NT2/D1 (cell line): Measurements from ENCODE around the gene OBI1.

Experiments used
- DNase-seq: peaks from one replicate; pipeline ENCODE4 v3.0.0-alpha.2; 2011; ENCODE audit warnings: low read depth, low spot score
- H3K27me3 ChIP-seq: 2 replicates; pipeline ENCODE4 v1.6.0; 2011; ENCODE audit warnings: mild to moderate bottlenecking; ENCODE audit not compliant: insufficient read length, insufficient read depth
- H3K36me3 ChIP-seq: 2 replicates; pipeline ENCODE4 v1.6.1; 2011; ENCODE audit warnings: mild to moderate bottlenecking, low read length, mixed read lengths; ENCODE audit not compliant: insufficient read depth, insufficient read length
- H3K4me1 ChIP-seq: 2 replicates; pipeline ENCODE4 v1.5.1; 2011; ENCODE audit not compliant: insufficient read depth, insufficient read length
- H3K4me3 ChIP-seq: 2 replicates; pipeline ENCODE4 v1.5.1; 2011; ENCODE audit warnings: low read depth; ENCODE audit not compliant: insufficient read length
- H3K9ac ChIP-seq: 2 replicates; pipeline ENCODE4 v1.6.0; 2011; ENCODE audit warnings: low read depth; ENCODE audit not compliant: insufficient read length
- H3K9me3 ChIP-seq: 2 replicates; pipeline ENCODE4 v1.5.1; 2011; ENCODE audit warnings: mild to moderate bottlenecking, low read length; ENCODE audit not compliant: insufficient read depth
- SUZ12 ChIP-seq: IDR thresholded peaks from 2 replicates; pipeline ENCODE4 v1.6.1; 2011; ENCODE audit not compliant: insufficient read length, insufficient read depth; ENCODE audit errors: extremely low read depth
- YY1 ChIP-seq: IDR thresholded peaks from 2 replicates; pipeline ENCODE4 v1.6.1; 2011; ENCODE audit not compliant: insufficient read length, insufficient read depth
- ZNF274 ChIP-seq: IDR thresholded peaks from 2 replicates; pipeline ENCODE4 v1.6.1; 2011; ENCODE audit warnings: mild to moderate bottlenecking, low read depth, low read length

Gene OBI1

GRCh38 chr13:78606471-78607408 lies 52.2 kb downstream of the OBI1 start:
- no peak overlapping the region for H3K4me3 ChIP-seq
- TF ChIP-seq ZNF274 (no peak), SUZ12 (peak; percentile 62)
- H3K9ac ChIP-seq, result no peak overlapping the region
- H3K9me3 ChIP-seq, result no peaks in the 10 kb centered on the region
- no peak for DNase-seq
- peaks cover 97% of the 10 kb centered on the region for H3K27me3 ChIP-seq
- H3K4me1 ChIP-seq, result peaks cover 8% of the 10 kb centered on the region
- H3K36me3 ChIP-seq, result no peaks in the 10 kb centered on the region

- H3K4me1 ChIP-seq, result peaks cover 10% of the 10 kb centered on the region
- DNase-seq, result no peak
- no peaks in the 10 kb centered on the region for H3K36me3 ChIP-seq
- no peak overlapping the region for H3K4me3 ChIP-seq
- no peak overlapping the region for H3K9ac ChIP-seq
- H3K27me3 ChIP-seq, result peaks cover 96% of the 10 kb centered on the region
- no peak for TF ChIP-seq SUZ12
- TF ChIP-seq YY1, result no peak
- TF ChIP-seq ZNF274, result no peak
- no peaks in the 10 kb centered on the region for H3K9me3 ChIP-seq
Measured at GRCh38 chr13:78604782-78605611, 54.0 kb downstream of the OBI1 start.

- Histone ChIP-seq H3K36me3 (no peaks in the 10 kb centered on the region), H3K9me3 (no peaks in the 10 kb centered on the region), H3K9ac (peak within 1 kb of the TSS; percentile 42), H3K27me3 (peaks cover 96% of the 10 kb centered on the region), H3K4me1 (peaks cover 10% of the 10 kb centered on the region), H3K4me3 (peak within 1 kb of the TSS; percentile 39)
- TF ChIP-seq ZNF274 (no peak), SUZ12 (peak; percentile 86), YY1 (no peak)
- DNase-seq, result no peak
Measured at GRCh38 chr13:78603240-78603957, 55.6 kb downstream of the OBI1 start, which contains the start of gene POU4F1. Gene POU4F1, minus strand, starts transcription at chr13:78603552. Its CDS starts 226 bp downstream, at chr13:78603326.

- no peak for TF ChIP-seq YY1
- TF ChIP-seq SUZ12, result no peak
- TF ChIP-seq ZNF274, result no peak
- no peaks in the 10 kb centered on the region for H3K9me3 ChIP-seq
- no peaks in the 10 kb centered on the region for H3K36me3 ChIP-seq
- H3K27me3 ChIP-seq, result peaks cover 96% of the 10 kb centered on the region
- no peak for DNase-seq
- peak overlapping the region; percentile 39 for H3K4me3 ChIP-seq
- H3K4me1 ChIP-seq, result peaks cover 9% of the 10 kb centered on the region
- H3K9ac ChIP-seq, result peak overlapping the region; percentile 42
Measured at GRCh38 chr13:78602561-78603239, 56.3 kb downstream of the OBI1 start.

GRCh38 chr13:78601874-78602560 lies 56.9 kb downstream of the OBI1 start:
- no peak for DNase-seq
- Histone ChIP-seq H3K36me3 (no peaks in the 10 kb centered on the region), H3K9me3 (no peaks in the 10 kb centered on the region), H3K9ac (no peak overlapping the region), H3K4me3 (peak overlapping the region; percentile 26), H3K4me1 (peaks cover 9% of the 10 kb centered on the region), H3K27me3 (peaks cover 96% of the 10 kb centered on the region)
- TF ChIP-seq ZNF274, result no peak
- no peak for TF ChIP-seq YY1
- TF ChIP-seq SUZ12, result no peak

GRCh38 chr13:78601124-78601873 lies 57.7 kb downstream of the OBI1 start:
- DNase-seq, result no peak
- Histone ChIP-seq H3K4me1 (peaks cover 9% of the 10 kb centered on the region), H3K9ac (no peak overlapping the region), H3K27me3 (peaks cover 96% of the 10 kb centered on the region), H3K4me3 (peak overlapping the region; percentile 21), H3K9me3 (no peaks in the 10 kb centered on the region), H3K36me3 (no peaks in the 10 kb centered on the region)
- TF ChIP-seq YY1 (no peak), ZNF274 (no peak), SUZ12 (no peak)
